CD14-positive monocyte (primary cell): ENCODE data around the gene HOXA7. TPM values are rescaled to one million over a fixed set of nuclear protein-coding genes. Genes with fewer than 3 reads are reported as not detected.

ENCODE experiments used
- DNase-seq, 3 donors: peaks; one replicate each; pipeline ENCODE4 v3.0.0-alpha.2; 2011 to 2022
- H2AFZ ChIP-seq: 2 replicates; pipeline ENCODE4 v1.6.0; 2012; ENCODE audit warnings: mild to moderate bottlenecking, low read depth, low read length, inconsistent platforms; ENCODE audit not compliant: insufficient read depth, poor library complexity, severe bottlenecking
- H3K27ac ChIP-seq, 2 donors: 1 replicate in 1 of 2; 2 replicates in 1 of 2; pipeline ENCODE4 v1.5.1; 2012 to 2013; ENCODE audit warnings: low read length in 2 of 2, control low read depth in 1 of 2, inconsistent platforms in 1 of 2, low read depth in 1 of 2, mild to moderate bottlenecking in 1 of 2
- H3K27me3 ChIP-seq, 2 donors: one replicate each; pipeline versions ENCODE4 v1.6.0 to v1.6.1; 2011 to 2013; ENCODE audit warnings: low read length in 2 of 2; ENCODE audit not compliant: control insufficient read depth in 2 of 2, insufficient read depth in 2 of 2
- H3K36me3 ChIP-seq, 2 donors: replicated peaks in 1 of 2; 1 replicate in 1 of 2; 2 replicates in 1 of 2; pipeline versions ENCODE4 v1.5.1 to v1.6.1; 2012 to 2013; ENCODE audit warnings: low read length in 2 of 2, control low read depth in 1 of 2, inconsistent platforms in 1 of 2, mild to moderate bottlenecking in 1 of 2; ENCODE audit not compliant: insufficient read depth in 2 of 2, control insufficient read depth in 1 of 2
- H3K4me1 ChIP-seq, 2 donors: 1 replicate in 1 of 2; 2 replicates in 1 of 2; pipeline versions ENCODE4 v1.5.1 to v1.6.1; 2012 to 2013; ENCODE audit warnings: low read length in 2 of 2, control low read depth in 1 of 2, inconsistent platforms in 1 of 2, mild to moderate bottlenecking in 1 of 2, moderate library complexity in 1 of 2; ENCODE audit not compliant: insufficient read depth in 2 of 2, control insufficient read depth in 1 of 2
- H3K4me2 ChIP-seq: replicated peaks from 2 replicates; pipeline ENCODE3; 2012; ENCODE audit warnings: low read length, moderate library complexity, mild to moderate bottlenecking; ENCODE audit not compliant: poor library complexity, severe bottlenecking; ENCODE audit errors: extremely low read depth
- H3K4me3 ChIP-seq, 3 experiments: fragments of 200-600 bp in 1 of 3; sonication (generic) in 1 of 3; replicated peaks in 1 of 3; 1 replicate in 2 of 3; 2 replicates in 1 of 3; pipeline ENCODE4 v1.5.1; 2011 to 2013; ENCODE audit warnings: low read length in 3 of 3, mild to moderate bottlenecking in 3 of 3, control low read depth in 2 of 3, low read depth in 2 of 3, inconsistent platforms in 1 of 3, moderate library complexity in 1 of 3
- H3K79me2 ChIP-seq: 2 replicates; pipeline ENCODE4 v1.6.0; 2012; ENCODE audit warnings: mild to moderate bottlenecking, control low read depth, inconsistent platforms, low read length, moderate library complexity; ENCODE audit not compliant: insufficient read depth
- H3K9ac ChIP-seq: 2 replicates; pipeline ENCODE4 v1.6.0; 2017; ENCODE audit warnings: low read length, mild to moderate bottlenecking; ENCODE audit not compliant: insufficient read depth, poor library complexity, severe bottlenecking
- H3K9me3 ChIP-seq, 2 donors: replicated peaks in 1 of 2; 1 replicate in 1 of 2; 2 replicates in 1 of 2; pipeline versions ENCODE4 v1.5.1 to v1.6.1; 2012 to 2013; ENCODE audit warnings: low read length in 2 of 2, control low read depth in 1 of 2; ENCODE audit not compliant: control insufficient read depth in 1 of 2, insufficient read depth in 1 of 2
- H4K20me1 ChIP-seq: 2 replicates; pipeline ENCODE4 v1.6.0; 2012; ENCODE audit warnings: mild to moderate bottlenecking, low read length, control low read depth, moderate library complexity; ENCODE audit not compliant: insufficient read depth
- H3K27ac Mint-ChIP-seq, 7 donors: one replicate each; pipeline ENCODE4 v1.8.0; 2020; ENCODE audit warnings: mild to moderate bottlenecking in 7 of 7, mixed read lengths in 7 of 7, moderate library complexity in 6 of 7, inconsistent platforms in 2 of 7
- H3K27me3 Mint-ChIP-seq, 3 donors: one replicate each; pipeline ENCODE4 v1.8.0; 2021 to 2022; ENCODE audit warnings: low read depth in 3 of 3, mild to moderate bottlenecking in 3 of 3, mixed read lengths in 3 of 3, moderate library complexity in 3 of 3, inconsistent platforms in 1 of 3
- H3K36me3 Mint-ChIP-seq, 2 donors: one replicate each; pipeline ENCODE4 v1.8.0; 2020; ENCODE audit warnings: mixed read lengths in 2 of 2, inconsistent platforms in 1 of 2, mild to moderate bottlenecking in 1 of 2
- H3K4me1 Mint-ChIP-seq: one replicate; pipeline ENCODE4 v1.8.0; 2020; ENCODE audit warnings: mild to moderate bottlenecking, mixed read lengths
- H3K4me3 Mint-ChIP-seq, 2 donors: one replicate each; pipeline ENCODE4 v1.8.0; 2020; ENCODE audit warnings: mild to moderate bottlenecking in 2 of 2, mixed read lengths in 2 of 2, moderate library complexity in 1 of 2
- H3K9me3 Mint-ChIP-seq, 7 donors: one replicate each; pipeline ENCODE4 v1.8.0; 2020 to 2022; ENCODE audit warnings: mixed read lengths in 7 of 7, mild to moderate bottlenecking in 6 of 7, moderate library complexity in 6 of 7, inconsistent platforms in 2 of 7
- WGBS: methylation state at CpG from one replicate; pipeline ENCODE4 v1.1.5; 2013; ENCODE audit warnings: missing lambda C conversion rate; ENCODE audit not compliant: insufficient coverage; 5-methylcytosine and 5-hydroxymethylcytosine counted together
- intact Hi-C, 2 donors: fragments of 100-400 bp; cut with micrococcal nuclease; formaldehyde crosslinking; loops; one replicate each; pipeline versions ENCODE4 v1.15.0 to v1.15.1; 2023
- polyA plus RNA-seq, 3 donors: library from polyadenylated mRNA; depleted of rRNA in 1 of 3; unstranded in 2 of 3; stranded (reverse) in 1 of 3; fragments of 300-500 nt in 2 of 3; fragments of >200 nt in 1 of 3; fragmentation: Illumina TruSeq in 2 of 3; gene quantifications; 1 replicate in 2 of 3; 2 replicates in 1 of 3; pipeline ENCODE4 v1.2.3, GENCODE V29; 2012 to 2021
- TF ChIP-seq, protein P1 (sequence below): fragments of 200-600 bp; IDR thresholded peaks from one replicate; pipeline ENCODE4 v1.8.0; 2022; ENCODE audit warnings: antibody characterized with exemption, mild to moderate bottlenecking

The HOXA7 gene
- polyA plus RNA-seq, 3 donors = not detected

DNA sequence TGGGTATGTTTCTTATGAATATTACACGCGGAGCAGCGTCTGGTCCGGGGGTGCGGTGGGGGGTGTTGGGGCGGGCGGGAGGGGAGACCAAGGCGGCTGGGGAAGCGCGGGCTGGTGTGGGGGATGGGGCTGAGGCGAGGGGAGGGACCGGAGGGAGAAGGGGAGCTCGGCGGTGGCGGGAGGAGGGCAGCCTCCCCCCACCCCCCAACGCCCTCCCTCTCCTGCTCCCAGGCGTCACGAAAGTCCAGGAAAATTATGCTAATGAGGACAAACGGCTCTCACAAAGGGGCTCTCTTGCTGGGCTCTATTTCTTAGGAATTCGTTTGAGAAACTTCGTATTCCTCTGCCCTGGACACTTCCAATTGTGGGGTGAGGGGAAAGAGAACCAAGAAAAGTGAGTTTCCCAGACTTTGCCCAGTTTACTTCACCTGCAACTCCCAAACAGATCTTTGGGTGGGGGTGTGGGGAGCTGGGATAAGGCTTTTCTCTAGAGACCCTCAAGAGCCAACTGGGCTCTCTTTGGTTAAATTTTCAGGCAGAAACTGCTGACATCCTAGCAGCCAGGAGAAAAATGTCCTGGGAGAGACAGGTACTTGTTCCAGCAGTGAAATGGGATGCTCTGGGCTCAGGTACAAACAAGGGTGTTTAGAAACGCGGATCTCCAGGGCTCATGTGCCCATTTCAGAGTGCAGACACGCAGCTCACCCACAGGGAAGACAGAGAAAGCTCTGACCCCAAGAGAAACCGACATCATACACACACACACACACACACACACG lies 42.3 kb downstream of the HOXA7 start:
- no CpG with 5 or more reads among the region's 26 CpGs for WGBS
- no peak overlapping the region for H2AFZ ChIP-seq
- H3K9me3 ChIP-seq = no peaks in the 10 kb centered on the region
- peak overlapping the region in 1 of 7 donors; percentile 37 for H3K27ac Mint-ChIP-seq
- intact Hi-C loops = no loop called here
- H3K4me1 Mint-ChIP-seq = peaks cover 2% of the 10 kb centered on the region
- peaks cover under 1 to 3% (median 2%) of the 10 kb centered on the region in 3 donors for H3K27me3 Mint-ChIP-seq
- H3K4me3 ChIP-seq = no peak overlapping the region
- H3K4me1 ChIP-seq = no peaks in the 10 kb centered on the region
- H3K9ac ChIP-seq = no peak overlapping the region
- no peak overlapping the region for H3K4me3 Mint-ChIP-seq
- no peaks in the 10 kb centered on the region for H3K79me2 ChIP-seq
- H3K36me3 Mint-ChIP-seq = no peaks in the 10 kb centered on the region
- H3K36me3 ChIP-seq = no peaks in the 10 kb centered on the region
- TF ChIP-seq, protein P1, sequence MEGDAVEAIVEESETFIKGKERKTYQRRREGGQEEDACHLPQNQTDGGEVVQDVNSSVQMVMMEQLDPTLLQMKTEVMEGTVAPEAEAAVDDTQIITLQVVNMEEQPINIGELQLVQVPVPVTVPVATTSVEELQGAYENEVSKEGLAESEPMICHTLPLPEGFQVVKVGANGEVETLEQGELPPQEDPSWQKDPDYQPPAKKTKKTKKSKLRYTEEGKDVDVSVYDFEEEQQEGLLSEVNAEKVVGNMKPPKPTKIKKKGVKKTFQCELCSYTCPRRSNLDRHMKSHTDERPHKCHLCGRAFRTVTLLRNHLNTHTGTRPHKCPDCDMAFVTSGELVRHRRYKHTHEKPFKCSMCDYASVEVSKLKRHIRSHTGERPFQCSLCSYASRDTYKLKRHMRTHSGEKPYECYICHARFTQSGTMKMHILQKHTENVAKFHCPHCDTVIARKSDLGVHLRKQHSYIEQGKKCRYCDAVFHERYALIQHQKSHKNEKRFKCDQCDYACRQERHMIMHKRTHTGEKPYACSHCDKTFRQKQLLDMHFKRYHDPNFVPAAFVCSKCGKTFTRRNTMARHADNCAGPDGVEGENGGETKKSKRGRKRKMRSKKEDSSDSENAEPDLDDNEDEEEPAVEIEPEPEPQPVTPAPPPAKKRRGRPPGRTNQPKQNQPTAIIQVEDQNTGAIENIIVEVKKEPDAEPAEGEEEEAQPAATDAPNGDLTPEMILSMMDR = no peak
- no peaks in the 10 kb centered on the region for H3K27me3 ChIP-seq
- H3K4me2 ChIP-seq = no peak overlapping the region
- no peak for DNase-seq
- H4K20me1 ChIP-seq = no peaks in the 10 kb centered on the region
- peaks cover 0 to 4% (median 1%) of the 10 kb centered on the region in 7 donors for H3K9me3 Mint-ChIP-seq
- H3K27ac ChIP-seq = no peak overlapping the region

DNA sequence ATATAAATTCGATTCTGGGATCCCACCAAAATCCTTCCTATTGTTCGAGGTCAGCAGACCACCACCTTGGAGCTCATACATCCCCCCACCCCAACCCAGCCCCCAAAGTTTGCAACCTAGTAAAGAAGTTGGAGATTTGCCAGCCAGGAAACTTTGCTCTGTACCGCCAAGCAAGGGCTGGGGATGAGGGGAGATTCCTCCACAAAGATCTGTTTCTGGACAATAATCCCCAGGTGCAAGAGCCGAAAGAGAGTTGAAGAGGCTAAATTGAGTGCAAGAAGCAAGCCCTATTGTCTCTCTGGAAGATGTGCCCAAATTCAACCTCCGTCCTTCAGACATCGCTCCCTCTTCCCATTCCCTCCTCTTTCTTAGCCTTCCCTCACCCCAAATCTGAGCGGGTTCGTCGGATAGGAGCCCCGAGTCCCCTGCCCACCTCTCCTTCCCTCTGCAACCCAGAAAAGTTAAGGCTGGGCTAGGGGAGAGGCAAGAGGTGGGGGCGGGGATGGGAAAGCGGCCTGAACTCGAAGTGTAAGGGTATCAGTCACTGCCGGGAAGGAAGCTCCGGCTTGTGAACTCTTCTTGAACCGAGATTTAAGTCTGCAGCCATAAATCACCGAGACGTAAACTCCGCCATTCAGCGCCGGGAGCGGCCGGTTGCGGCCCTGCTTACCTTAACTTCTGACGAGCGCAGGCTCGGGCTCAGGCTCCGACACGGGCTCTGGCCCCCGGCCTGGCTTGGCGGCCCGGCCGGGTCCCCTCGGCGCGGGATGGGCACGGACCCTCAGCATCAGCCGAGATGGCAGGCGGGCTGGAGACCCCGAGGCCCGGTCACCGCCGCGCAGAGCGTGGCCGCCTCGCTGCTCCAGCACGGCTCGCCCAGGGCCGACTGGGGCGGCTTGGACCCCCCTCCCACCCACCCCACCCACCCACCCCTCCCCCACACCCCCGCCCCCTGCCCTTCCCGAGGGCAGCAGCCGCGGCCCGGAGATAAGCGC lies 43.2 kb downstream of the HOXA7 start:
- peaks cover 2 to 3% (median 2%) of the 10 kb centered on the region in 3 donors for H3K27me3 Mint-ChIP-seq
- Histone ChIP-seq H4K20me1 (no peaks in the 10 kb centered on the region), H3K9me3 (peaks cover 0 to 4% of the 10 kb centered on the region in 2 donors), H3K4me1 (no peaks in the 10 kb centered on the region), H2AFZ (no peak overlapping the region), H3K4me3 (no peak overlapping the region), H3K27ac (no peak overlapping the region), H3K4me2 (no peak overlapping the region), H3K9ac (no peak overlapping the region), H3K27me3 (no peaks in the 10 kb centered on the region), H3K36me3 (no peaks in the 10 kb centered on the region), H3K79me2 (no peaks in the 10 kb centered on the region)
- H3K36me3 Mint-ChIP-seq = no peaks in the 10 kb centered on the region
- peaks cover 2% of the 10 kb centered on the region for H3K4me1 Mint-ChIP-seq
- 97% methylated on average over 27 of the region's 57 CpGs for WGBS
- peaks cover 0 to 7% (median 1%) of the 10 kb centered on the region in 7 donors for H3K9me3 Mint-ChIP-seq
- intact Hi-C loops = no loop called here
- peak overlapping the region in 1 of 7 donors; percentile 57 for H3K27ac Mint-ChIP-seq
- H3K4me3 Mint-ChIP-seq = no peak overlapping the region
- TF ChIP-seq, protein P1 = no peak
- no peak for DNase-seq
